Measurements from ENCODE around the gene BABAM2. TPM values are rescaled to one million over a fixed set of nuclear protein-coding genes. Genes with fewer than 3 reads are reported as not detected.

Gene BABAM2
- total RNA-seq, 1 experiment from 2014 or later: 43.5 TPM

- Mint-ChIP-seq H3K4me1 (ENCODE audit: low read depth, unreplicated experiment) (no peaks in the 10 kb centered on the region), H3K27ac (ENCODE audit: unreplicated experiment) (no peak overlapping the region), H3K9me3 (ENCODE audit: low read depth, unreplicated experiment) (no peaks in the 10 kb centered on the region), H3K4me3 (ENCODE audit: low read depth, unreplicated experiment) (no peak overlapping the region), H3K36me3 (ENCODE audit: insufficient read depth, unreplicated experiment) (no peaks in the 10 kb centered on the region), H3K27me3 (ENCODE audit: unreplicated experiment) (no peaks in the 10 kb centered on the region)
- no peak for TF ChIP-seq CTCF (IDR thresholded peaks at IDR 0.05; ENCODE audit: unreplicated experiment)
- CTCF ChIA-PET: no interaction called here
- DNase-seq: no peak
- intact Hi-C loops (cut with micrococcal nuclease; ENCODE audit: unreplicated experiment): no loop called here
- no TSS peak for BruUV-seq (replicated peaks)
Observed at GRCh38 chr2:28086611-28087010, 196.1 kb downstream of the BABAM2 start.

- Mint-ChIP-seq H3K4me1 (ENCODE audit: low read depth, unreplicated experiment) (no peaks in the 10 kb centered on the region), H3K27me3 (ENCODE audit: unreplicated experiment) (no peaks in the 10 kb centered on the region), H3K27ac (ENCODE audit: unreplicated experiment) (no peak overlapping the region), H3K4me3 (ENCODE audit: low read depth, unreplicated experiment) (no peak overlapping the region), H3K9me3 (ENCODE audit: low read depth, unreplicated experiment) (no peaks in the 10 kb centered on the region), H3K36me3 (ENCODE audit: insufficient read depth, unreplicated experiment) (no peaks in the 10 kb centered on the region)
- no TSS peak for BruUV-seq (replicated peaks)
- no peak for DNase-seq
- TF ChIP-seq CTCF (IDR thresholded peaks at IDR 0.05; ENCODE audit: unreplicated experiment): no peak
- intact Hi-C loops (cut with micrococcal nuclease; ENCODE audit: unreplicated experiment): no loop called here
- CTCF ChIA-PET: no interaction called here
Observed at GRCh38 chr2:28088970-28089369, 198.4 kb downstream of the BABAM2 start.

DNA sequence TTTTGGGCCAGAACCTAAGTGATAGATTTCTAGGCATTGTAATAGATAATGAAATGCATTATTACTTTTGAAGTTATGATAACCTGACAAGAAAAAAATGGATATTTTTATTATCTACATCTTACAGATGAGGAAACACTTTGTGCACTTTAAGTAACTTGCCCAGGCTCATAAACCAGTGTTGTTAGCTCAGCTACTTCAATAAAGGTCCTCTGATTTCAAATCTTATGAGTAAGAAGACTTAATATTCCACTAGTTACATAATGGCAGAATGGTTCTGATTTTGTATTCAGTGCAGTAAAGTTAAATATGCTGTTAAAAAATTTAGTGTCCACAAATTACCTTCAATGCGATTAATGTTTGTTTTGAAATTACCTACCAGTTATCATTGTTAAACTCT, 199.0 kb downstream of the BABAM2 start:
- H3K4me1 Mint-ChIP-seq (ENCODE audit: low read depth, unreplicated experiment): no peaks in the 10 kb centered on the region
- H3K36me3 Mint-ChIP-seq (ENCODE audit: insufficient read depth, unreplicated experiment): no peaks in the 10 kb centered on the region
- DNase-seq: no peak
- no peaks in the 10 kb centered on the region for H3K27me3 Mint-ChIP-seq (ENCODE audit: unreplicated experiment)
- H3K27ac Mint-ChIP-seq (ENCODE audit: unreplicated experiment): no peak overlapping the region
- H3K4me3 Mint-ChIP-seq (ENCODE audit: low read depth, unreplicated experiment): no peak overlapping the region
- H3K9me3 Mint-ChIP-seq (ENCODE audit: low read depth, unreplicated experiment): no peaks in the 10 kb centered on the region
- CTCF ChIA-PET: no interaction called here
- intact Hi-C loops (cut with micrococcal nuclease; ENCODE audit: unreplicated experiment): no loop called here
- no TSS peak for BruUV-seq (replicated peaks)
- TF ChIP-seq CTCF (IDR thresholded peaks at IDR 0.05; ENCODE audit: unreplicated experiment): no peak

- Mint-ChIP-seq H3K27ac (ENCODE audit: unreplicated experiment) (no peak overlapping the region), H3K4me1 (ENCODE audit: low read depth, unreplicated experiment) (no peaks in the 10 kb centered on the region), H3K9me3 (ENCODE audit: low read depth, unreplicated experiment) (no peaks in the 10 kb centered on the region), H3K36me3 (ENCODE audit: insufficient read depth, unreplicated experiment) (no peaks in the 10 kb centered on the region), H3K4me3 (ENCODE audit: low read depth, unreplicated experiment) (no peak overlapping the region), H3K27me3 (ENCODE audit: unreplicated experiment) (no peaks in the 10 kb centered on the region)
- no TSS peak for BruUV-seq (replicated peaks)
- CTCF ChIA-PET: no interaction called here
- no peak for TF ChIP-seq CTCF (IDR thresholded peaks at IDR 0.05; ENCODE audit: unreplicated experiment)
- DNase-seq: no peak
- intact Hi-C loops (cut with micrococcal nuclease; ENCODE audit: unreplicated experiment): no loop called here
Observed at GRCh38 chr2:28093308-28093707, 202.8 kb downstream of the BABAM2 start.

GRCh38 chr2:28093768-28094167, 203.2 kb downstream of the BABAM2 start:
- BruUV-seq (replicated peaks): no TSS peak
- no peak for TF ChIP-seq CTCF (IDR thresholded peaks at IDR 0.05; ENCODE audit: unreplicated experiment)
- intact Hi-C loops (cut with micrococcal nuclease; ENCODE audit: unreplicated experiment): no loop called here
- DNase-seq: no peak
- Mint-ChIP-seq H3K27me3 (ENCODE audit: unreplicated experiment) (no peaks in the 10 kb centered on the region), H3K36me3 (ENCODE audit: insufficient read depth, unreplicated experiment) (no peaks in the 10 kb centered on the region), H3K9me3 (ENCODE audit: low read depth, unreplicated experiment) (no peaks in the 10 kb centered on the region), H3K27ac (ENCODE audit: unreplicated experiment) (no peak overlapping the region), H3K4me1 (ENCODE audit: low read depth, unreplicated experiment) (no peaks in the 10 kb centered on the region), H3K4me3 (ENCODE audit: low read depth, unreplicated experiment) (no peak overlapping the region)
- CTCF ChIA-PET: no interaction called here
